Body of pancreas (tissue), 4 donors: Measurements from ENCODE around the gene NPW.

Source experiments
- POLR2A ChIP-seq, 3 donors: fragments of 450-650 bp; IDR thresholded peaks; one replicate each; pipeline ENCODE4 v1.6.1; 2016; ENCODE audit warnings: antibody characterized with exemption in 3 of 3, mild to moderate bottlenecking in 2 of 3
- TF ChIP-seq, protein P1 (sequence below), 7 experiments: fragments of 450-650 bp in 4 of 7; fragments of 200-600 bp in 3 of 7; sonication (generic) in 3 of 7; IDR thresholded peaks; one replicate each; pipeline ENCODE4 v1.5.1; 2016 to 2019; ENCODE audit warnings: antibody characterized with exemption in 7 of 7

DNA sequence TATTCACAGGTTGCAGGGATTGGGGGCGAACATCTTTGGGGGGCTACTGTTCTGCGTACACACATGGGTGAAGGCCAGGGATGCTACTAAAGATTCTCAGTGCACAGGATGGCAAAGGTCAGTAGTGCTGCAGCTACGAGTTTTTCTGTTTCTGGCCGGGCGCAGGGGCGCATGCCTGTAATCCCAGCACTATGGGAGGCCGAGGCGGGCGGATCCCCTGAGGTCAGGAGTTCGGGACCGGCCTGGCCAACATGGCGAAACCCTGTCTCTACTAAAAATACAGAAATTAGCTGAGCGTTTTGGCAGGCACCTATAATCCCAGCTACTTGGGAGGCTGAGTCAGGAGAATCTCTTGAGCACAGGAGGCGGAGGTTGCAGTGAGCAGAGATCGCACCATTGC lies 6.1 kb upstream of the NPW start:
- TF ChIP-seq, protein P1, sequence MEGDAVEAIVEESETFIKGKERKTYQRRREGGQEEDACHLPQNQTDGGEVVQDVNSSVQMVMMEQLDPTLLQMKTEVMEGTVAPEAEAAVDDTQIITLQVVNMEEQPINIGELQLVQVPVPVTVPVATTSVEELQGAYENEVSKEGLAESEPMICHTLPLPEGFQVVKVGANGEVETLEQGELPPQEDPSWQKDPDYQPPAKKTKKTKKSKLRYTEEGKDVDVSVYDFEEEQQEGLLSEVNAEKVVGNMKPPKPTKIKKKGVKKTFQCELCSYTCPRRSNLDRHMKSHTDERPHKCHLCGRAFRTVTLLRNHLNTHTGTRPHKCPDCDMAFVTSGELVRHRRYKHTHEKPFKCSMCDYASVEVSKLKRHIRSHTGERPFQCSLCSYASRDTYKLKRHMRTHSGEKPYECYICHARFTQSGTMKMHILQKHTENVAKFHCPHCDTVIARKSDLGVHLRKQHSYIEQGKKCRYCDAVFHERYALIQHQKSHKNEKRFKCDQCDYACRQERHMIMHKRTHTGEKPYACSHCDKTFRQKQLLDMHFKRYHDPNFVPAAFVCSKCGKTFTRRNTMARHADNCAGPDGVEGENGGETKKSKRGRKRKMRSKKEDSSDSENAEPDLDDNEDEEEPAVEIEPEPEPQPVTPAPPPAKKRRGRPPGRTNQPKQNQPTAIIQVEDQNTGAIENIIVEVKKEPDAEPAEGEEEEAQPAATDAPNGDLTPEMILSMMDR (IDR thresholded peaks at IDR 0.05): no peak
- TF ChIP-seq POLR2A (IDR thresholded peaks at IDR 0.05): no peak
